Testis (tissue), 3 donors: ENCODE results near the gene ALOX5. TPM values are rescaled to one million over a fixed set of nuclear protein-coding genes. Genes with fewer than 3 reads are reported as not detected.

Experiments used
- DNase-seq: peaks from one replicate; pipeline ENCODE4 v3.0.0-alpha.2; 2019
- H3K27ac ChIP-seq, 2 donors: fragments of 200-600 bp; sonication (generic); one replicate each; pipeline ENCODE4 v1.5.1; 2019
- H3K27me3 ChIP-seq: fragments of 200-600 bp; sonication (generic); one replicate; pipeline ENCODE4 v1.5.1; 2019
- H3K36me3 ChIP-seq: fragments of 200-600 bp; sonication (generic); one replicate; pipeline ENCODE4 v1.5.1; 2017; ENCODE audit warnings: low read depth; ENCODE audit errors: missing control alignments
- H3K4me1 ChIP-seq: fragments of 200-600 bp; sonication (generic); one replicate; pipeline ENCODE4 v1.5.1; 2019
- H3K4me3 ChIP-seq, 2 donors: fragments of 200-600 bp; sonication (generic); one replicate each; pipeline ENCODE4 v1.5.1; 2017 to 2019
- H3K9me3 ChIP-seq: fragments of 200-600 bp; sonication (generic); one replicate; pipeline ENCODE4 v1.5.1; 2017
- CTCF ChIP-seq, 3 experiments: fragments of 450-650 bp in 2 of 3; fragments of 200-600 bp in 1 of 3; sonication (generic) in 1 of 3; IDR thresholded peaks; one replicate each; pipeline ENCODE4 v1.5.1; 2016 to 2019; ENCODE audit warnings: antibody characterized with exemption in 3 of 3, mild to moderate bottlenecking in 2 of 3, moderate library complexity in 1 of 3
- POLR2A ChIP-seq: fragments of 450-650 bp; IDR thresholded peaks from one replicate; pipeline ENCODE4 v1.6.1; 2017; ENCODE audit warnings: antibody characterized with exemption, mild to moderate bottlenecking, moderate library complexity
- WGBS, 2 donors: methylation state at CpG; one replicate each; pipeline ENCODE4 v1.1.5; 2018; 5-methylcytosine and 5-hydroxymethylcytosine counted together
- intact Hi-C: fragments of 100-400 bp; cut with DNase I; formaldehyde crosslinking; loops from one replicate; pipeline ENCODE4 v1.15.1; 2023; ENCODE audit warnings: low total_unique reads
- polyA plus RNA-seq: library from polyadenylated mRNA; stranded (reverse); fragments of 350-450 nt; fragmentation: Illumina TruSeq; extraction: RNeasy Lipid Tissue Mini Kit (QIAGEN cat#74804); gene quantifications from one replicate; pipeline ENCODE4 v1.2.3, GENCODE V29; 2014; ENCODE audit warnings: low read depth, low replicate concordance; ENCODE audit not compliant: insufficient read depth
- total RNA-seq, 2 donors: library from RNA; depleted of rRNA; stranded (reverse); fragments of >200 nt; gene quantifications; one replicate each; pipeline ENCODE4 v1.2.3, GENCODE V29; 2016

ALOX5 gene
- total and polyA plus RNA-seq, 3 donors from 2014 or later = 11.4 to 18.5 (median 13.7) TPM

DNA sequence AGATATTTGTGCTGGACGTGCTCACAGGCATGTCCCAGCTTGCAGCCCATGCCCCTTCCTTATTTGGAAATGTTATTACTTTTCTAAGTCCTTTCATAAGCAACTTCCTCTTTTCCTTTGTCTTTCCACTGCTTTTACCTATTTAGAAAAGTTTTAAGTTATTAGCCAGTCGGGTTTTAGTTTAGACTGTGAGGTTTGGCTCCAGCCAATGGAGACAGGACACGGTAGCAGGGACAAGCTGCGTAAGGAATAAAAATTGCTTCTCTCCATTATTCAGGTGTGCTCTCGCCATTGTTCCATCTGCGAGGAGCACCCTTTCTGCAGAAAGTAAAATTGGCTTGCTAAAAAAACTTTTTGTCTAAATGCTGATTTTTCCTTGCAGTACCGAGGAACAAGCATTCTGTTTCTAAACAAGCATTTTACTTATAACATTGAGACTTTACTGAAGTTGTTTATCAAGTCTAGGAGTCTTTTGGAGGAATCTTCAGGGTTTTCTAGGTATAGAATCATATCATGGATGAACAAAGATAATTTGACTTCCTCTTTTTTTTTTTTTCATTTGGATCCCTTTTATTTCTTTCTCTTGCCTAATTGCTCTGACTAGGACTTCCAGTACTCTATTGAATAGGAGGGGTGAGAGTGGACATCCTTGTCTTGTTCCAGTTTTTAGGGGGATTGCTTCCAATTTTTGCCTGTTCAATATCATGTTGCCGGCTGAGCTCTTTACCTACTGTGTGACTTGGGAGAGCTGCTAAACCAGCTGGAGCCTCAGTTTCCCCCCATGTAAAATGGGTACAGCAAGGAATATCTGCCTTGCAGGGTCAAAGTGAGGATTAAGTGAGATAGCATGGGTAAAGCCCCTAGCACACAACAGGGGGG, 63.8 kb downstream of the ALOX5 start:
- Histone ChIP-seq H3K27me3 (no peaks in the 10 kb centered on the region), H3K27ac (no peak overlapping the region), H3K4me3 (no peak overlapping the region), H3K36me3 (no peaks in the 10 kb centered on the region), H3K4me1 (no peaks in the 10 kb centered on the region), H3K9me3 (no peaks in the 10 kb centered on the region)
- intact Hi-C loops = no loop called here
- TF ChIP-seq CTCF (IDR thresholded peaks at IDR 0.05) (no peak), POLR2A (no peak)
- 82 to 83% methylated on average over 8 of the region's 8 CpGs for WGBS, 2 donors
- DNase-seq = no peak

- Histone ChIP-seq H3K36me3 (no peaks in the 10 kb centered on the region), H3K4me1 (no peaks in the 10 kb centered on the region), H3K27ac (no peak overlapping the region), H3K27me3 (no peaks in the 10 kb centered on the region), H3K4me3 (no peak overlapping the region), H3K9me3 (no peaks in the 10 kb centered on the region)
- WGBS, 2 donors = 68 to 70% methylated on average over 5 of the region's 5 CpGs
- DNase-seq = no peak
- TF ChIP-seq CTCF (IDR thresholded peaks at IDR 0.05) (no peak), POLR2A (no peak)
- intact Hi-C loops = no loop called here
Measured at GRCh38 chr10:45438466-45439090, 64.6 kb downstream of the ALOX5 start.

DNA sequence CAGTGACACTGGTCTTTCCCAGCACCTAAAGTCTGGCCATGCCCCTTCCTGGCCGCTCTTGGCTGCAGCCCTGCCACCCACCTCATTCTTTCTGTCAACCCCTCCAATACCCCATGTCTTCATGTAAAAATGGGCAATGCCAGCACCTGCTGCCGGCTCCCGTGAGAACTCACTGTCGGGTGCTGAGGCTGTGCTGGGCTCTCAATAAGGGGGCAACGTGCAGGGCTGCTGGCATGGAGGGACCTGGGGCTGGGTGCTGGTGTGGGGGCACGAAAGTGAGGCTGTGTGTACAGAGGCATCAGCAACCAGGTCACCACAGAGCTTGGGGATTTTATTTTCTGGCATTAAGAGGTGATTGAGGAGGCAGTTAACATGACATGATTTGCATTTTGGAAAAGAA, 65.3 kb downstream of the ALOX5 start:
- Histone ChIP-seq H3K27me3 (no peaks in the 10 kb centered on the region), H3K4me1 (no peaks in the 10 kb centered on the region), H3K9me3 (no peaks in the 10 kb centered on the region), H3K4me3 (no peak overlapping the region), H3K36me3 (no peaks in the 10 kb centered on the region), H3K27ac (no peak overlapping the region)
- DNase-seq = no peak
- no peak for TF ChIP-seq POLR2A
- TF ChIP-seq CTCF (IDR thresholded peaks at IDR 0.05) = no peak
- intact Hi-C loops = no loop called here
- 81 to 83% methylated on average over 6 of the region's 6 CpGs for WGBS, 2 donors

DNA sequence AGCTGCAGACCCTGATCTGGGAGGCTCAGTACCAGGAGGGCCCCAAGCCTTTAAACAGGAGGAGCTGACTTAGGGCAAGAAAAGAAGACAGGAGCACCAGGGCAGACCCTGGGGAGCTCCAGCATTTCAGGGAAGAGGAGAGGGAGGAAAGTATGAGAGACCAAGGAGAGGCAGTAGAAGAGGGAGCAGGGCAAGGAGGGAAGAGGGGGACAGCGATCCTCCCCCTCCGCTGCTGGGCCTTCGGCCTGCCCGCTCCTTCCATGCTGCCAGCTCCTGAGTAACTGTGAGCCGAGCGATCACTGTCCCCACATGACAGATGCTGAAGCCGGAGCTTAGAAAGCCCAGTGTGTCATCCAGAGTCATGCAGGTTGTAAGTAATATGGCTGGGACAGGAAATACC, 65.9 kb downstream of the ALOX5 start:
- Histone ChIP-seq H3K4me3 (no peak overlapping the region), H3K9me3 (no peaks in the 10 kb centered on the region), H3K27me3 (no peaks in the 10 kb centered on the region), H3K36me3 (no peaks in the 10 kb centered on the region), H3K27ac (no peak overlapping the region), H3K4me1 (no peaks in the 10 kb centered on the region)
- 69% methylated on average over 7 of the region's 7 CpGs; no CpG with 5 or more reads in 1 of the 2 donors for WGBS, 2 donors
- TF ChIP-seq POLR2A (no peak), CTCF (IDR thresholded peaks at IDR 0.05) (no peak)
- intact Hi-C loops = no loop called here
- no peak for DNase-seq
